NCI-H2227 (cell line): ENCODE data around the gene MMAA.

Experiments used
- DNase-seq: peaks from one replicate; lab custom pipeline; 2025; ENCODE audit not compliant: unreplicated experiment; lab: John Stamatoyannopoulos, UW

MMAA gene

GRCh38 chr4:145703850-145704497, 84.8 kb downstream of the MMAA start:
- DNase-seq = no peak

- no peak for DNase-seq
Observed at GRCh38 chr4:145709336-145709735, 90.2 kb downstream of the MMAA start.
